ENCODE measurements around the gene PRR20G.

GRCh38 chr3:127288343-127288742 is 497 bp upstream of the PRR20G start:
- TF ChIP-seq EZH2phosphoT487 (IDR thresholded peaks at IDR 0.05; ENCODE audit: borderline replicate concordance, low read depth, low read length) (no peak), CTCF (conservative IDR thresholded peaks at IDR 0.05; ENCODE audit: low read length) (no peak)
